ENCODE data around the gene CDX1. TPM values are rescaled to one million over a fixed set of nuclear protein-coding genes. Genes with fewer than 3 reads are reported as not detected.
A peak's percentile ranks its signal among the peaks of the same experiment; 100 is the strongest.

The CDX1 gene
- total RNA-seq, 1 experiment from 2014 or later = 0.22 TPM

GRCh38 chr5:150167512-150167850, 903 bp downstream of the CDX1 start:
- no peak overlapping the region for H2BK15ac ChIP-seq (ENCODE audit: low read depth, low read length)
- WGBS (ENCODE audit: extremely low coverage, insufficient read length, low lambda C conversion rate) = no CpG with 5 or more reads among the region's 15 CpGs
- TF ChIP-seq CTCF (conservative IDR thresholded peaks at IDR 0.05) = no peak
- H3K14ac ChIP-seq (ENCODE audit: insufficient read depth, low read length) = no peak overlapping the region
- no peaks in the 10 kb centered on the region for H4K20me1 ChIP-seq (ENCODE audit: control insufficient read depth, insufficient read depth, insufficient read length)
- H3K79me1 ChIP-seq (ENCODE audit: insufficient read depth, low read depth, low read length, poor library complexity, severe bottlenecking) = no peaks in the 10 kb centered on the region
- H2AFZ ChIP-seq (ENCODE audit: low read length) = no peak overlapping the region
- H3K27ac ChIP-seq (ENCODE audit: insufficient read length, low read depth, low read length) = no peak overlapping the region
- H4K8ac ChIP-seq (replicated peaks; ENCODE audit: insufficient read length, low read depth, low read length) = no peak overlapping the region
- H3T11ph ChIP-seq (ENCODE audit: low read length) = no peak overlapping the region
- no peak overlapping the region for H3K4ac ChIP-seq (ENCODE audit: low read depth, low read length)
- H3K56ac ChIP-seq (ENCODE audit: insufficient read length, low read depth, low read length) = no peak overlapping the region
- no peaks in the 10 kb centered on the region for H3K79me2 ChIP-seq (ENCODE audit: insufficient read depth, low read length)
- H3K9me3 ChIP-seq (ENCODE audit: control insufficient read depth, low read depth, low read length) = no peaks in the 10 kb centered on the region
- H4K5ac ChIP-seq (ENCODE audit: insufficient read length, low read depth, low read length) = no peak overlapping the region
- no peaks in the 10 kb centered on the region for H3K23me2 ChIP-seq (ENCODE audit: insufficient read length, low read depth, low read length, poor library complexity, severe bottlenecking)
- H3K4me1 ChIP-seq (ENCODE audit: insufficient read depth, low read length) = no peaks in the 10 kb centered on the region
- no peak overlapping the region for H3K23ac ChIP-seq (ENCODE audit: insufficient read length, low read depth, low read length)
- no peak for DNase-seq
- peak overlapping the region; percentile 37 for H3K4me2 ChIP-seq (ENCODE audit: insufficient read depth, insufficient read length, low read length)
- Mint-ChIP-seq H3K4me1 (peaks cover 13 to 19% of the 10 kb centered on the region in 2 experiments), H3K36me3 (ENCODE audit: insufficient read depth in 1 of 3, low read depth in 3 of 3) (no peaks in the 10 kb centered on the region), H3K27me3 (ENCODE audit: low read depth) (peaks cover 99% of the 10 kb centered on the region), H3K27ac (no peak overlapping the region), H3K4me3 (peak overlapping the region; percentile 15 to 60; a peak in 3 of 5 replicates), H3K9me3 (peaks cover 3 to 6% of the 10 kb centered on the region in 2 experiments; a peak in 2 of 5 replicates)
- no peak overlapping the region for H3K9ac ChIP-seq (ENCODE audit: extremely low read depth, insufficient read length, low read length)
- no peak overlapping the region for H4K91ac ChIP-seq (ENCODE audit: insufficient read length, low read depth, low read length)
- no peak overlapping the region for H2BK120ac ChIP-seq (ENCODE audit: low read depth, low read length, poor library complexity, severe bottlenecking)
- H2BK20ac ChIP-seq (ENCODE audit: low read depth, low read length, poor library complexity, severe bottlenecking) = no peak overlapping the region
- no peak overlapping the region for H2BK5ac ChIP-seq (ENCODE audit: insufficient read length, low read length)
- H3K18ac ChIP-seq (ENCODE audit: insufficient read length, low read depth, low read length) = no peak overlapping the region
- H3K27me3 ChIP-seq (ENCODE audit: insufficient read depth, low read length) = peaks cover 63% of the 10 kb centered on the region
- no peak overlapping the region for H2BK12ac ChIP-seq (ENCODE audit: insufficient read length, low read depth, low read length)
- no peak overlapping the region for H2AK5ac ChIP-seq (ENCODE audit: insufficient read length, low read length)

Data from H9 (cell line).